Suprapubic skin (tissue), 4 donors: ENCODE data around the gene KANSL1. TPM values are rescaled to one million over a fixed set of nuclear protein-coding genes. Genes with fewer than 3 reads are reported as not detected.
"Not testable (repeated sequence)": the region's sequence is repeated elsewhere in the genome, so short reads cannot be mapped to it uniquely, and the experiment has no call there.

ENCODE experiments used
- DNase-seq, 2 donors: peaks; one replicate each; pipeline ENCODE4 v3.0.0-alpha.2; 2019; ENCODE audit warnings: low spot score in 2 of 2
- H3K27ac ChIP-seq: fragments of 200-600 bp; sonication (generic); one replicate; pipeline ENCODE4 v1.5.1; 2019
- H3K27me3 ChIP-seq: fragments of 200-600 bp; sonication (generic); one replicate; pipeline ENCODE4 v1.5.1; 2019
- H3K36me3 ChIP-seq: fragments of 200-600 bp; sonication (generic); one replicate; pipeline ENCODE4 v1.5.1; 2019
- H3K4me1 ChIP-seq: fragments of 200-600 bp; sonication (generic); one replicate; pipeline ENCODE4 v1.5.1; 2019
- H3K4me3 ChIP-seq: fragments of 200-600 bp; sonication (generic); one replicate; pipeline ENCODE4 v1.5.1; 2019; ENCODE audit warnings: mild to moderate bottlenecking
- H3K9me3 ChIP-seq: fragments of 200-600 bp; sonication (generic); one replicate; pipeline ENCODE4 v1.5.1; 2019
- CTCF ChIP-seq, 2 donors: fragments of 200-600 bp in 1 of 2; fragments of 450-650 bp in 1 of 2; sonication (generic) in 1 of 2; IDR thresholded peaks; one replicate each; pipeline ENCODE4 v1.5.1; 2016 to 2019; ENCODE audit warnings: antibody characterized with exemption in 2 of 2, mild to moderate bottlenecking in 1 of 2, moderate library complexity in 1 of 2
- EP300 ChIP-seq: sonication (generic); formaldehyde crosslinking; IDR thresholded peaks from one replicate; pipeline ENCODE4 v1.6.1; 2017; ENCODE audit warnings: antibody characterized with exemption
- POLR2A ChIP-seq, 2 donors: fragments of 450-650 bp; IDR thresholded peaks; one replicate each; pipeline ENCODE4 v1.6.1; 2017; ENCODE audit warnings: antibody characterized with exemption in 2 of 2, mild to moderate bottlenecking in 2 of 2, moderate library complexity in 2 of 2
- POLR2AphosphoS5 ChIP-seq, 3 donors: sonication (generic); formaldehyde crosslinking; IDR thresholded peaks; one replicate each; pipeline ENCODE4 v1.6.1; 2017; ENCODE audit warnings: antibody characterized with exemption in 3 of 3
- WGBS: methylation state at CpG from one replicate; pipeline ENCODE4 v1.1.5; 2018; 5-methylcytosine and 5-hydroxymethylcytosine counted together
- total RNA-seq, 4 donors: library from RNA; depleted of rRNA; stranded (reverse); fragments of >200 nt; gene quantifications; one replicate each; pipeline ENCODE4 v1.1.0, GENCODE V29; 2016

KANSL1 gene
- total RNA-seq, 4 donors from 2014 or later: 68.2 to 187 (median 79.0) TPM

GRCh38 chr17:46109603-46110189, 83.5 kb downstream of the KANSL1 start:
- no peak for TF ChIP-seq POLR2A (IDR thresholded peaks at IDR 0.05)
- peaks cover 39% of the 10 kb centered on the region for H3K4me1 ChIP-seq
- WGBS: 59% methylated on average over 2 of the region's 2 CpGs

DNA sequence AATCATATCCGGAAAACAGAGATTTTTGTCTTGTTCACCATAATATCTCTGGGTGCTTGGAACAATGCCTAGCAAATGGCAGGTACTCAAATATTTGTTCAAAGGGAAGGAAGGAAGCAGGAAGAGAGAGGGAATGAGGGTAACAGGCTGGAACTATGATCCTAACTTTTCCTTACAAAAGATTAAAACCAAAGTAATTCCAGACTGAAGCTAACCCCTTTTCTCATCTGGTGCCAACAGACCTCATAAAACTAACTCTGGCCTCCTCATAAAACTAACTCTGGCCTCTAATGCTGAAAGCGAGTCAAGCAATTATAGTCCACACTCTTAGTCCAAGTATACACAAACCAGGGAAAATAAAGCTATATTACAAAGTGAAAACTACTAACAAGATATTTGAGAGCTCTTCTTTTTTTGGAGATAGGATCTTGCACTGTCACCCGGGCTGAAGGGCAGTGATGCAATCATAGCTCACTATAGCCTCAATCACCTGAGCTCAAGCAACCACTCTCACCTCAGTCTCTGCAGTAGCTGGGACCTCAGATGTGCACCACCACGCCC, 84.6 kb downstream of the KANSL1 start:
- TF ChIP-seq EP300 (no peak), POLR2AphosphoS5 (IDR thresholded peaks at IDR 0.05) (no peak), POLR2A (IDR thresholded peaks at IDR 0.05) (no peak), CTCF (IDR thresholded peaks at IDR 0.05) (no peak)
- Histone ChIP-seq H3K36me3 (no peaks in the 10 kb centered on the region), H3K9me3 (no peaks in the 10 kb centered on the region), H3K27ac (no peak overlapping the region), H3K27me3 (no peaks in the 10 kb centered on the region), H3K4me3 (no peak overlapping the region), H3K4me1 (peaks cover 39% of the 10 kb centered on the region)
- 51% methylated on average over 4 of the region's 4 CpGs for WGBS
- DNase-seq: no peak

More at GRCh38 chr17:46109603-46110189, 83.5 kb downstream of the KANSL1 start:
- Histone ChIP-seq H3K27ac (no peak overlapping the region), H3K36me3 (no peaks in the 10 kb centered on the region), H3K27me3 (no peaks in the 10 kb centered on the region), H3K4me3 (no peak overlapping the region), H3K9me3 (no peaks in the 10 kb centered on the region)
- DNase-seq: no peak

GRCh38 chr17:46108120-46108519, 85.1 kb downstream of the KANSL1 start:
- 72% methylated on average over 2 of the region's 2 CpGs for WGBS
- Histone ChIP-seq H3K4me1 (peaks cover 39% of the 10 kb centered on the region), H3K27ac (no peak overlapping the region), H3K27me3 (no peaks in the 10 kb centered on the region), H3K4me3 (no peak overlapping the region), H3K9me3 (no peaks in the 10 kb centered on the region), H3K36me3 (no peaks in the 10 kb centered on the region)
- no peak for DNase-seq
- no peak for TF ChIP-seq CTCF (IDR thresholded peaks at IDR 0.05)
- TF ChIP-seq EP300: no peak
- no peak for TF ChIP-seq POLR2AphosphoS5 (IDR thresholded peaks at IDR 0.05)
- no peak for TF ChIP-seq POLR2A (IDR thresholded peaks at IDR 0.05)

DNA sequence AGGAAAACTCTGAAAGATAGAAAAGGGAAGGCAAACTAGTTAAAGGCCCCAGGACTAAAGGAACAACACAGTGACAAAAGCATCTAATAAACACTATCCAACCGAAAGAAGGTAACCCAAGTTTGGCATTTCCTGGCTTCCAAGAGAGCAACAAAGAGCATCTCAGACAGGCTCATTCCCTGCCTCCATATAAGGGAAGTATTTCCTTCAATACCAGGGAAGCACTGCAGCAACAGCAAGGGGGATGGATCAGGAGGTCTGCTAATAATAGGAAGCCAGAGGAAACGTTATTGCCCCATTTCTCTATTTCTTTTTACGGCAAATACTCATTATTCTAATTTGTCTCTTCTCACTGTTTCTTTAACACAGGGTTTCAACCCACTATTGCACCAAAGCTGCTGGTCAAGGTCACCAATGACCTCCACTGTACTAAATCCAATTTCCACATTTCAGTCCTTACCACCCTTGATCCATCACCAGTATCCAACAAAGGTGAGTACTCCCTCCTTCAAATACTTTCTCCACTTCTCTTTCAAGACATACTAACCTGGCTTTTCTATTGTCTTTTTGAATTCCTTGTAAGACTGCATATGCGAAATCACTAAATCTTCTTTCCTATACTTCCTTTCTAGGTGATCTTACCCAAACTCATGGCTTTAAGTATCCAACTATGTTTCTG, 86.1 kb downstream of the KANSL1 start:
- Histone ChIP-seq H3K27ac (no peak overlapping the region), H3K4me3 (no peak overlapping the region), H3K27me3 (no peaks in the 10 kb centered on the region), H3K9me3 (no peaks in the 10 kb centered on the region), H3K4me1 (peaks cover 44% of the 10 kb centered on the region), H3K36me3 (no peaks in the 10 kb centered on the region)
- no peak for TF ChIP-seq POLR2AphosphoS5 (IDR thresholded peaks at IDR 0.05)
- no peak for DNase-seq
- 69% methylated on average over 4 of the region's 4 CpGs for WGBS

GRCh38 chr17:46102806-46103205, 90.4 kb downstream of the KANSL1 start:
- peaks cover 34% of the 10 kb centered on the region for H3K4me1 ChIP-seq
- 74% methylated on average over 3 of the region's 3 CpGs for WGBS
- not testable (repeated sequence) for H3K27ac ChIP-seq

DNA sequence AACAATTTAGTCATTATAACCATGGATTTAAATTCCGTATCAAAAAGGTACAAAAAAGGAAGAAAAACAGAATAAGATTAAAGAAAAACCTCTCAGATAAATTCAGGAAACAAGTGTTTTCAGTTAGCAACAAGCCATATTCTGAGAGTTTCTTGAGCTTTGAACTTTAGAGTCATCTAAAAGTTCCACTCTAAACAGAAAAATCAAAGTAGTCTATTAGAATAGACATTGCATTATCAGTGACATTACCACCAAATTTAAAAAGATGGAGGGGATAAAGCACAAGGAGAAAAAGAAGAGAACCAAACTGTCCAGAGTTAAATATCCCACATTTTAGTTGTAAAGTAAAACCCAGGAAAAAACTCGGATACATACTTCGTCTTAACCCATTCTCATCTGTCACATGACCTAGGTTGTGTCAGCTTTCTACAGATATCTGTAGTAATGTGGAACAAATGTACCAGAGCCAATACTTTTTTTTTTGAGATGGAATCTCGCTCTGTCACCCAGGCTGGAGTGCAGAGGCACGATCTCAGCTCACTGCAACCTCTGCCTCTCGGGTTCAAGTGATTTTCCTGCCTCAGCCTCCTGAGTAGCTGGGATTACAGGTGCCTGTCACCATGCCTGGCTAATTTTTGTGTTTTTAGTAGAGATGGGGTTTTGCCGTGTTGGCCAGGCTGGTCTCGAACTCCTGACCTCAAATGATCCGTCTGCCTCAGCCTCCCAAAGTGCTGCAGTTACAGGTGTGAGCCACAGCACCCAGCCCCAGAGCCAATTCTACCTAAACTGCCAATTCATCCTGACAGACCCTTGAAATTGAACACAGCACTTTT, 91.2 kb downstream of the KANSL1 start:
- H3K27ac ChIP-seq, H3K27me3 ChIP-seq, H3K9me3 ChIP-seq, H3K4me3 ChIP-seq, DNase-seq, H3K36me3 ChIP-seq: not testable (repeated sequence)
- peaks cover 29% of the 10 kb centered on the region for H3K4me1 ChIP-seq
- 56% methylated on average over 9 of the region's 9 CpGs for WGBS

More at GRCh38 chr17:46102806-46103205, 90.4 kb downstream of the KANSL1 start:
- H3K9me3 ChIP-seq, DNase-seq, H3K4me3 ChIP-seq, H3K36me3 ChIP-seq, H3K27me3 ChIP-seq: not testable (repeated sequence)

DNA sequence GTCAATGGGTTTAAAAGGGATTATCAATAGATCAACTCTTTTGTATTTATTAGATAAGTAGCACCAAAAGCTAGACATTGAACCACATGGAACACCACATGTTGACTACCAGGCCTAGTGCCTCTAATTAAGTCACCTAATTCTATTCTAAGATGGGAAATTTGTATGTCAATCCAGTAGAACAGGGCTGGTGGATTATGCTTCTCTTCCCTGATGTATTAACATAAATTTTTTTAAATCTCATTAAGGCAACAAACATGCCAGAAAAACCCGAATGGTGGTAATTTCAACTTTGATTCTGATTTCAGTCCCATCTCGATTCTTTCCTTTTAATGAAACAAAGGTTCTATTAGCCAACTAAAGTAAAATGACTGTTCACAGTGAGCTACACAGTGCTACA, 92.6 kb downstream of the KANSL1 start:
- WGBS: 28% methylated on average over 2 of the region's 2 CpGs
- H3K4me3 ChIP-seq: no peak overlapping the region
- H3K9me3 ChIP-seq: no peaks in the 10 kb centered on the region
- DNase-seq: no peak
- no peaks in the 10 kb centered on the region for H3K27me3 ChIP-seq
- H3K36me3 ChIP-seq: no peaks in the 10 kb centered on the region
- peak overlapping the region; percentile 29 for H3K27ac ChIP-seq
- TF ChIP-seq POLR2AphosphoS5 (IDR thresholded peaks at IDR 0.05): no peak
- no peak for TF ChIP-seq POLR2A (IDR thresholded peaks at IDR 0.05)
- TF ChIP-seq EP300: no peak
- TF ChIP-seq CTCF (IDR thresholded peaks at IDR 0.05): no peak
- peaks cover 25% of the 10 kb centered on the region for H3K4me1 ChIP-seq
